GM06990 (cell line): ENCODE measurements around the gene KBTBD12.
"Not testable (repeated sequence)": the region's sequence is repeated elsewhere in the genome, so short reads cannot be mapped to it uniquely, and the experiment has no call there.

Experiments used
- DNase-seq: peaks from one replicate; pipeline ENCODE4 v3.0.0-alpha.2; 2011; ENCODE audit not compliant: insufficient read length; ENCODE audit errors: extremely low read depth
- H3K27me3 ChIP-seq: replicated peaks from 2 replicates; pipeline ENCODE4 v1.6.0; 2011; ENCODE audit warnings: low read length; ENCODE audit not compliant: control insufficient read depth, insufficient read depth
- H3K36me3 ChIP-seq: 2 replicates; pipeline ENCODE4 v1.5.1; 2011; ENCODE audit warnings: low read length; ENCODE audit not compliant: control insufficient read depth, insufficient read depth
- H3K4me3 ChIP-seq: replicated peaks from 2 replicates; pipeline ENCODE4 v1.5.1; 2011; ENCODE audit warnings: low read depth, mild to moderate bottlenecking, control low read depth, low read length
- TF ChIP-seq, protein P1 (sequence below): IDR thresholded peaks from 2 replicates; pipeline ENCODE4 v1.5.1; 2011; ENCODE audit warnings: low read length, control low read depth, mild to moderate bottlenecking, inconsistent platforms; ENCODE audit not compliant: insufficient read depth, poor library complexity, severe bottlenecking

The KBTBD12 gene

DNA sequence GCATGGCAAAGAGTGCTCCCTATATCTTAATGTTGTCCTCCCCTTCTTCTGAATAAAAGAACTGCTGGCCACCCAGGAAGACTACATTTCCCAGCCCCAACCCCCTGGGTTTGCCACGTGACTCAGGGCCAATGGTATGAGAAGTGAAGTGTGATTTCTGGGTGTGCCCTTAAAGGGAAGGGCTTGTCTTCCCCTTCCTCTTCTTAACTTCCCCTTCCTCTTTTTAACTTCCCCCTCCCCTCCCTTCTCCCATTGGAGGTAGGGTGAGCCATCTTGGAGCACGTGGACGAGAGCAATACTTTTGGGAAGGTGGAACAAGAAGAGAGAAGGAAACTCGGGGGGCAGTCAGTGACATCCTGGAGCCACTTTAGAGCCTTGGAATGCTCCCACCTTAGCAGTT lies 6.8 kb upstream of the KBTBD12 start:
- Histone ChIP-seq H3K27me3 (no peaks in the 10 kb centered on the region), H3K36me3 (no peaks in the 10 kb centered on the region), H3K4me3 (no peak overlapping the region)
- no peak for DNase-seq
- TF ChIP-seq, protein P1, sequence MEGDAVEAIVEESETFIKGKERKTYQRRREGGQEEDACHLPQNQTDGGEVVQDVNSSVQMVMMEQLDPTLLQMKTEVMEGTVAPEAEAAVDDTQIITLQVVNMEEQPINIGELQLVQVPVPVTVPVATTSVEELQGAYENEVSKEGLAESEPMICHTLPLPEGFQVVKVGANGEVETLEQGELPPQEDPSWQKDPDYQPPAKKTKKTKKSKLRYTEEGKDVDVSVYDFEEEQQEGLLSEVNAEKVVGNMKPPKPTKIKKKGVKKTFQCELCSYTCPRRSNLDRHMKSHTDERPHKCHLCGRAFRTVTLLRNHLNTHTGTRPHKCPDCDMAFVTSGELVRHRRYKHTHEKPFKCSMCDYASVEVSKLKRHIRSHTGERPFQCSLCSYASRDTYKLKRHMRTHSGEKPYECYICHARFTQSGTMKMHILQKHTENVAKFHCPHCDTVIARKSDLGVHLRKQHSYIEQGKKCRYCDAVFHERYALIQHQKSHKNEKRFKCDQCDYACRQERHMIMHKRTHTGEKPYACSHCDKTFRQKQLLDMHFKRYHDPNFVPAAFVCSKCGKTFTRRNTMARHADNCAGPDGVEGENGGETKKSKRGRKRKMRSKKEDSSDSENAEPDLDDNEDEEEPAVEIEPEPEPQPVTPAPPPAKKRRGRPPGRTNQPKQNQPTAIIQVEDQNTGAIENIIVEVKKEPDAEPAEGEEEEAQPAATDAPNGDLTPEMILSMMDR = no peak

DNA sequence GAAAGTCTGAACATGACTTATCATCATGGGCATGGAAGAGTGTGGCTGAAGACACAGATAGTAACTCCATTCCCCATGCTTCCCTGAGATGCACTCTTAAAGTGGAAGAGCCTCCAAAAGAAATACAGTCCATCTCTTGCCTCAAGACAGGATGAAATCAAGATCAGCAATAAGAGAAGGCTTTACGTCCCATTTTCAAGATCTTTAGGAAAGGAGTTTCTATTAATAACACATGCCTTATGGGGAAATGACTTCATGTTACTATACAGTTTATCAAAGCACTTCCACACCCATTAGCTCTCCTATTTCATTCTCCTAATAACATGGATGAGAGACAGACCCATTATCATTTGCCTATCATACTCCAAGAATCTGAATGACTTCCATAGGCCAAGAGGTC lies 6.1 kb upstream of the KBTBD12 start:
- no peak for DNase-seq
- Histone ChIP-seq H3K36me3 (no peaks in the 10 kb centered on the region), H3K4me3 (no peak overlapping the region), H3K27me3 (no peaks in the 10 kb centered on the region)
- TF ChIP-seq, protein P1 = no peak

DNA sequence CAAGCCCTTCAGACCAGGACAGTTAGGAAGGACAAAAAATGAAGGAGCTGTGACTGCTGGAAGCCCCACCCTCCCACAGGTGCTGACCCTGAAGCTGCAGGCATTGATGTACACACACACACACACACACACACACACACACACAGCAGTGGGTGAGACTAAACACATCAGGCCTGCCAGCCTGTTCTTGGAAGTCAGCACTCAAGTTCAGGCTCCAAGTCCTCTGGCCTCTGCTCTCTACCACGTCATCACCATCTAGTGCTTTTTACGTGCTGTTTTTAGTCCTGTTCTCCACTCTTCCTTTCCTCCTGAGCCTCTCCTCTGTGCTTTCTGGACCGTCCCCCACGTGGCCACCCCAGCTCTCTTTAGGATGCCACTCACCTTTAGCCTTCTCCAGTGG lies 5.4 kb upstream of the KBTBD12 start:
- Histone ChIP-seq H3K36me3 (no peaks in the 10 kb centered on the region), H3K4me3 (no peak overlapping the region), H3K27me3 (no peaks in the 10 kb centered on the region)
- no peak for DNase-seq
- TF ChIP-seq, protein P1 = no peak

DNA sequence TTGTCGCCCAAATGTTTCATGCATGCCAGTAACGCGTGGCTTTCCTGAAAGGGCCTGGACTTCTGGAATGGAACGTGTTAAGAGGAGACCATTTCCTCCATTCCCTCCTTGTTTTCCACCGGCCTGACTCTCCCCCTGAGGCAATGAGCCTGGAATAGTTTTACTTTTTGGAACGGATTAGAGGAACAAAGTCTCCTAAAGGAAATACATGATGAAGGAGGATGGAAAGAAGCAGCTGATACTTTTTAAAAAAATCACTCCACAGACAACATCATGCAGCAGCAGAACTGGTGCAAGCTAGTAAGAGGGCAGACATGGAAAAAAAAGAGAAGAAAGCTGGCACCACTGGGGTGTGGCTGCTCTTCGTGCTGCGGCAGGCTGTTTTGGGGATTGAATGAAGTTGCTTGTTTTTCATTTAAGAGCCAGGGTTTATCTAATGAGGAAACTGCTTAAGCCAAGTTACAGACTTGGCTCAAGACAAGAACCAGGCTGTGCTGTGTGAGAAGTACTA lies 3.6 kb upstream of the KBTBD12 start:
- DNase-seq = no peak
- H3K27me3 ChIP-seq = no peaks in the 10 kb centered on the region
- TF ChIP-seq, protein P1 = no peak
- H3K4me3 ChIP-seq = no peak overlapping the region
- no peaks in the 10 kb centered on the region for H3K36me3 ChIP-seq

DNA sequence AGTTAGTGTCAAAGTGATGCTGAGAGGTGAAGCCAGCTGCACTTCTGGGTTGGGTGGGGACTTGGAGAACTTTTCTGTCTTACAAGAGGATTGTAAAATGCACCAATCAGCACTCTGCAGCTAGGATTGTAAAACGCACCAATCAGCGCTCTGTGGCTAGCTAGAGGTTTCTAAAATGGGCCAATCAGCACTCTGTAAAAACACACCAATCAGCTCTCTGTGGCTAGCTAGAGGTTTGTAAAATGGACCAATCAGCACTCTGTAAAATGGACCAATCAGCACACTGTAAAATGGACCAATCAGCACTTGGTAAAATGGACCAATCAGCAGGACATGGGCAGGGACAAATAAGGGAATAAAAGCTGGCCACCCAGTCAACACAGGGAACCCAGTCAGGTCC lies 1.2 kb upstream of the KBTBD12 start:
- H3K4me3 ChIP-seq, H3K36me3 ChIP-seq, DNase-seq, H3K27me3 ChIP-seq: not testable (repeated sequence)

DNA sequence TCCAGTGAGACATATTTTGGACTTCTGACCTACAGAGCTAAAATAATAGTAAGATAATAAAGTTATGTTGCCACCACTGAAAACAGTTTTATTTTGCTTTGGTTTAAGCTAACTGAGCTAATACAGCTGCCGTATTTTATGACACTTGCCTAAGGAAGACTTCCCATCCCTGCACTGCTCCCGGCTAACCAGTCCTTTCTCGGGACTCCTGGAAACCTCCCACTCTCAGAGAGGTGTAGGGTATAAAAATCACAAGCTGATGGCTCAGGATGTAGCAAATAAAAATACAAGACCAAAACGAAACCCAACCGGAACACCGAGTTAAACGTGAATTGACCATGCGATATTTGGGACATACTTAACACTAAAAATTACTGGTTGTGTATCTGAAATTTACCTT lies 448 bp upstream of the KBTBD12 start:
- Histone ChIP-seq H3K27me3 (no peaks in the 10 kb centered on the region), H3K4me3 (no peak overlapping the region), H3K36me3 (no peaks in the 10 kb centered on the region)
- TF ChIP-seq, protein P1 = no peak
- no peak for DNase-seq
